MM.1S (cell line): Measurements from ENCODE around the gene KRT75.

Experiments
- DNase-seq: peaks from one replicate; pipeline ENCODE4 v3.0.0-alpha.2; 2015
- H2AFZ ChIP-seq: fragments of 300-600 bp; sonication (generic); 2 replicates; pipeline ENCODE4 v1.6.0; 2016; ENCODE audit warnings: antibody characterized with exemption, low read length
- H3F3A ChIP-seq: fragments of 300-600 bp; sonication (generic); 2 replicates; pipeline ENCODE4 v1.6.1; 2016; ENCODE audit warnings: mild to moderate bottlenecking, antibody characterized with exemption, low read length, moderate library complexity, mixed read lengths; ENCODE audit not compliant: insufficient read depth
- H3K27ac ChIP-seq: fragments of 300-600 bp; sonication (generic); 2 replicates; pipeline ENCODE4 v1.5.1; 2016; ENCODE audit warnings: mild to moderate bottlenecking, low read length
- H3K27me3 ChIP-seq: fragments of 300-600 bp; sonication (generic); replicated peaks from 2 replicates; pipeline ENCODE4 v1.6.0; 2016; ENCODE audit warnings: low read length; ENCODE audit not compliant: insufficient read depth
- H3K36me3 ChIP-seq: fragments of 300-600 bp; sonication (generic); replicated peaks from 2 replicates; pipeline ENCODE4 v1.6.1; 2016; ENCODE audit warnings: mild to moderate bottlenecking, low read length, mixed read lengths; ENCODE audit not compliant: insufficient read depth
- H3K4me1 ChIP-seq: fragments of 300-600 bp; sonication (generic); 2 replicates; pipeline ENCODE4 v1.6.1; 2016; ENCODE audit warnings: low read length, mixed read lengths
- H3K4me2 ChIP-seq: fragments of 300-600 bp; sonication (generic); 2 replicates; pipeline ENCODE4 v1.6.0; 2016; ENCODE audit warnings: low read depth, low read length
- H3K4me3 ChIP-seq: fragments of 300-600 bp; sonication (generic); 2 replicates; pipeline ENCODE4 v1.5.1; 2016; ENCODE audit warnings: low read length, mixed read lengths
- H3K79me2 ChIP-seq: fragments of 300-600 bp; sonication (generic); 2 replicates; pipeline ENCODE4 v1.6.1; 2016; ENCODE audit warnings: mixed run types, low read length, mixed read lengths
- H3K9ac ChIP-seq: fragments of 300-600 bp; sonication (generic); 2 replicates; pipeline ENCODE4 v1.6.1; 2016; ENCODE audit warnings: low read length, mixed read lengths
- H3K9me2 ChIP-seq: fragments of 300-600 bp; sonication (generic); replicated peaks from 2 replicates; pipeline ENCODE4 v1.6.1; 2016; ENCODE audit warnings: mild to moderate bottlenecking, low read length, mixed read lengths; ENCODE audit not compliant: insufficient read depth
- H3K9me3 ChIP-seq: fragments of 300-600 bp; sonication (generic); replicated peaks from 2 replicates; pipeline ENCODE4 v1.6.1; 2016; ENCODE audit warnings: mild to moderate bottlenecking, low read length, mixed read lengths; ENCODE audit not compliant: insufficient read depth
- H4K20me1 ChIP-seq: fragments of 300-600 bp; sonication (generic); 2 replicates; pipeline ENCODE4 v1.6.1; 2016; ENCODE audit warnings: mild to moderate bottlenecking, low read length, moderate library complexity, mixed read lengths; ENCODE audit not compliant: insufficient read depth
- CTCF ChIP-seq: fragments of 300-600 bp; sonication (generic); IDR thresholded peaks from 2 replicates; pipeline ENCODE4 v1.5.1; 2016; ENCODE audit warnings: antibody characterized with exemption, low read length, mixed read lengths
- EZH2 ChIP-seq: fragments of 300-600 bp; sonication (generic); optimal IDR thresholded peaks from 2 replicates; pipeline ENCODE3; 2017; ENCODE audit warnings: low read depth, mild to moderate bottlenecking, antibody characterized with exemption, low read length, mixed read lengths
- EZH2phosphoT487 ChIP-seq: fragments of 300-600 bp; sonication (generic); IDR thresholded peaks from 2 replicates; pipeline ENCODE4 v1.6.1; 2018; ENCODE audit warnings: antibody characterized with exemption, low read length

KRT75 gene

GRCh38 chr12:52441320-52441911, 7.2 kb upstream of the KRT75 start:
- Histone ChIP-seq H3K27me3 (peaks cover 32% of the 10 kb centered on the region), H3K9me3 (no peaks in the 10 kb centered on the region), H3K4me1 (no peaks in the 10 kb centered on the region), H3K79me2 (no peaks in the 10 kb centered on the region), H3K27ac (no peak overlapping the region), H3K9me2 (no peaks in the 10 kb centered on the region), H2AFZ (no peak overlapping the region), H3K4me3 (no peak overlapping the region), H4K20me1 (no peaks in the 10 kb centered on the region), H3K9ac (no peak overlapping the region), H3F3A (no peaks in the 10 kb centered on the region), H3K36me3 (no peaks in the 10 kb centered on the region), H3K4me2 (no peak overlapping the region)
- DNase-seq, result no peak
- TF ChIP-seq EZH2, result no peak
- TF ChIP-seq CTCF, result no peak
- TF ChIP-seq EZH2phosphoT487, result no peak

- Histone ChIP-seq H3K27ac (no peak overlapping the region), H2AFZ (no peak overlapping the region), H4K20me1 (no peaks in the 10 kb centered on the region), H3K4me2 (no peak overlapping the region), H3K4me3 (no peak overlapping the region), H3K36me3 (no peaks in the 10 kb centered on the region), H3K79me2 (no peaks in the 10 kb centered on the region), H3K4me1 (no peaks in the 10 kb centered on the region), H3F3A (no peaks in the 10 kb centered on the region), H3K9ac (no peak overlapping the region), H3K9me3 (no peaks in the 10 kb centered on the region), H3K27me3 (peaks cover 38% of the 10 kb centered on the region), H3K9me2 (no peaks in the 10 kb centered on the region)
- no peak for TF ChIP-seq CTCF
- TF ChIP-seq EZH2phosphoT487, result no peak
- no peak for TF ChIP-seq EZH2
- DNase-seq, result no peak
These were observed 6.7 kb upstream of the KRT75 start for GRCh38 chr12:52440821-52441319.

GRCh38 chr12:52439845-52440244, 5.7 kb upstream of the KRT75 start:
- TF ChIP-seq EZH2 (no peak), EZH2phosphoT487 (no peak), CTCF (no peak)
- H3K27me3 ChIP-seq, result peaks cover 48% of the 10 kb centered on the region
- H3K9me3 ChIP-seq, result no peaks in the 10 kb centered on the region
- no peak overlapping the region for H3K4me2 ChIP-seq
- no peaks in the 10 kb centered on the region for H3K36me3 ChIP-seq
- no peaks in the 10 kb centered on the region for H3K79me2 ChIP-seq
- no peaks in the 10 kb centered on the region for H3F3A ChIP-seq
- H3K4me3 ChIP-seq, result no peak overlapping the region
- H3K9me2 ChIP-seq, result no peaks in the 10 kb centered on the region
- H2AFZ ChIP-seq, result no peak overlapping the region
- no peaks in the 10 kb centered on the region for H4K20me1 ChIP-seq
- no peak overlapping the region for H3K9ac ChIP-seq
- DNase-seq, result no peak
- no peaks in the 10 kb centered on the region for H3K4me1 ChIP-seq
- no peak overlapping the region for H3K27ac ChIP-seq
